PFSK-1 (cell line): ENCODE results near the gene EPS8L1.

ENCODE experiments used
- SIN3A ChIP-seq: IDR thresholded peaks from 2 replicates; pipeline ENCODE4 v1.6.1; 2012; ENCODE audit warnings: mild to moderate bottlenecking, low read length, moderate library complexity, borderline replicate concordance; ENCODE audit not compliant: insufficient read depth
- TF ChIP-seq, protein P1 (sequence below), 2 experiments: IDR thresholded peaks; 2 replicates each; pipeline versions ENCODE4 v1.6.1 to v1.8.0; 2011 to 2012; ENCODE audit warnings: low read depth in 2 of 2, low read length in 2 of 2, control low read depth in 1 of 2, inconsistent platforms in 1 of 2, mild to moderate bottlenecking in 1 of 2, moderate library complexity in 1 of 2; ENCODE audit not compliant: insufficient read depth in 1 of 2

DNA sequence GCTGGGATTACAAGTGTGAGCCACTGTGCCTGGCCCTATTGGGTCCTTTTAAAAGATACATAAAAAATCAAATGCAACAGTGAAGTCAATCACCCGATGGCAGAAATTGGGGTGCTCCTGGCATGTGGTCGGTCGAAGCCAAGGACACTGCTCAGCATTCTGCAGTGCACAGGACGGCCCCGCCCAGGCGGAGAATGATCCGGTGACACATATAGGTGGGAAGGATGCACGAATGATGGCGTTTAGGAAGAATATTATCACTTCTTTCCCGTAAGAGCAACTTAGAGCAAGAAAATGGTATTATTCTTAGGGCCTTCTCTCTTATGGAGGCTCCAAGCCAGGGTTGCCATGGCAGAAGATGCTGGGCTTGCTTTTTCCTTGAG is 34.4 kb upstream of the EPS8L1 start:
- TF ChIP-seq SIN3A, result no peak
- TF ChIP-seq, protein P1, sequence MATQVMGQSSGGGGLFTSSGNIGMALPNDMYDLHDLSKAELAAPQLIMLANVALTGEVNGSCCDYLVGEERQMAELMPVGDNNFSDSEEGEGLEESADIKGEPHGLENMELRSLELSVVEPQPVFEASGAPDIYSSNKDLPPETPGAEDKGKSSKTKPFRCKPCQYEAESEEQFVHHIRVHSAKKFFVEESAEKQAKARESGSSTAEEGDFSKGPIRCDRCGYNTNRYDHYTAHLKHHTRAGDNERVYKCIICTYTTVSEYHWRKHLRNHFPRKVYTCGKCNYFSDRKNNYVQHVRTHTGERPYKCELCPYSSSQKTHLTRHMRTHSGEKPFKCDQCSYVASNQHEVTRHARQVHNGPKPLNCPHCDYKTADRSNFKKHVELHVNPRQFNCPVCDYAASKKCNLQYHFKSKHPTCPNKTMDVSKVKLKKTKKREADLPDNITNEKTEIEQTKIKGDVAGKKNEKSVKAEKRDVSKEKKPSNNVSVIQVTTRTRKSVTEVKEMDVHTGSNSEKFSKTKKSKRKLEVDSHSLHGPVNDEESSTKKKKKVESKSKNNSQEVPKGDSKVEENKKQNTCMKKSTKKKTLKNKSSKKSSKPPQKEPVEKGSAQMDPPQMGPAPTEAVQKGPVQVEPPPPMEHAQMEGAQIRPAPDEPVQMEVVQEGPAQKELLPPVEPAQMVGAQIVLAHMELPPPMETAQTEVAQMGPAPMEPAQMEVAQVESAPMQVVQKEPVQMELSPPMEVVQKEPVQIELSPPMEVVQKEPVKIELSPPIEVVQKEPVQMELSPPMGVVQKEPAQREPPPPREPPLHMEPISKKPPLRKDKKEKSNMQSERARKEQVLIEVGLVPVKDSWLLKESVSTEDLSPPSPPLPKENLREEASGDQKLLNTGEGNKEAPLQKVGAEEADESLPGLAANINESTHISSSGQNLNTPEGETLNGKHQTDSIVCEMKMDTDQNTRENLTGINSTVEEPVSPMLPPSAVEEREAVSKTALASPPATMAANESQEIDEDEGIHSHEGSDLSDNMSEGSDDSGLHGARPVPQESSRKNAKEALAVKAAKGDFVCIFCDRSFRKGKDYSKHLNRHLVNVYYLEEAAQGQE (IDR thresholded peaks at IDR 0.05; ENCODE audit: insufficient read depth in 1 of 2, low read depth in 2 of 2, low read length in 2 of 2), result no peak
